Lung (tissue), 13 donors: ENCODE measurements around the gene EPB41. TPM values are rescaled to one million over a fixed set of nuclear protein-coding genes. Genes with fewer than 3 reads are reported as not detected.

Source experiments
- ATAC-seq: fragments of 200-7000 bp; cut with Tn5 transposase; one replicate; pipeline ENCODE4 v1.9.1; 2020; ENCODE audit warnings: moderate number of reproducible peaks; ENCODE audit not compliant: insufficient read depth, low FRiP score
- DNase-seq, 3 donors: peaks; one replicate each; pipeline ENCODE4 v3.0.0-alpha.2; 2013 to 2017
- H3K27ac ChIP-seq, 2 donors: one replicate each; pipeline ENCODE4 v1.5.1; 2013; ENCODE audit warnings: mild to moderate bottlenecking in 2 of 2, moderate library complexity in 2 of 2, control low read depth in 1 of 2, inconsistent platforms in 1 of 2, low read depth in 1 of 2, low read length in 1 of 2
- H3K27me3 ChIP-seq, 3 donors: one replicate each; pipeline ENCODE4 v1.5.1; 2013; ENCODE audit warnings: low read length in 2 of 3; ENCODE audit not compliant: control insufficient read depth in 3 of 3, insufficient read depth in 3 of 3
- H3K36me3 ChIP-seq, 4 donors: one replicate each; pipeline ENCODE4 v1.5.1; 2013; ENCODE audit warnings: low read length in 4 of 4, mild to moderate bottlenecking in 1 of 4, moderate library complexity in 1 of 4; ENCODE audit not compliant: control insufficient read depth in 4 of 4, insufficient read depth in 4 of 4
- H3K4me1 ChIP-seq, 5 donors: one replicate each; pipeline ENCODE4 v1.5.1; 2013; ENCODE audit warnings: low read length in 5 of 5, mild to moderate bottlenecking in 2 of 5, moderate library complexity in 1 of 5; ENCODE audit not compliant: control insufficient read depth in 5 of 5, insufficient read depth in 5 of 5
- H3K4me3 ChIP-seq: one replicate; pipeline ENCODE4 v1.5.1; 2013; ENCODE audit warnings: mild to moderate bottlenecking, control low read depth, moderate library complexity
- H3K9ac ChIP-seq, 2 donors: one replicate each; pipeline ENCODE4 v1.5.1; 2013; ENCODE audit warnings: low read length in 2 of 2, control low read depth in 1 of 2; ENCODE audit not compliant: insufficient read depth in 1 of 2
- H3K9me3 ChIP-seq, 4 donors: one replicate each; pipeline ENCODE4 v1.5.1; 2013; ENCODE audit warnings: low read length in 3 of 4, mild to moderate bottlenecking in 1 of 4, moderate library complexity in 1 of 4; ENCODE audit not compliant: control insufficient read depth in 4 of 4, insufficient read depth in 3 of 4
- CTCF ChIP-seq: IDR thresholded peaks from 2 replicates; pipeline ENCODE4 v1.5.1; 2012; ENCODE audit warnings: mild to moderate bottlenecking; ENCODE audit errors: control extremely low read depth, extremely low read depth
- WGBS, 2 donors: extraction: QIAGEN DNeasy Blood & Tissue Kit; methylation state at CpG; one replicate each; pipeline ENCODE4 v1.1.7; 2013; 5-methylcytosine and 5-hydroxymethylcytosine counted together
- polyA plus RNA-seq, 2 donors: library from polyadenylated mRNA; stranded (reverse); fragments of 200-250 nt; gene quantifications; one replicate each; pipeline ENCODE4 v1.2.1, GENCODE V29; 2013
- small RNA-seq: library from RNA; depleted of rRNA; stranded (forward); fragments of <200 nt; gene quantifications from one replicate; pipeline ENCODE3, GENCODE V24; 2014; ENCODE audit warnings: low replicate concordance
- total RNA-seq, 2 donors: library from RNA; depleted of rRNA in 1 of 2; stranded (reverse); fragments of >200 nt in 1 of 2; gene quantifications; one replicate each; pipeline ENCODE4 v1.2.1, GENCODE V29; 2014 to 2021
- donor health status: control.
- donor health status: control.
- donor health status: Bipolar disorder and iron deficiency.
- donor health status: healthy.
- donor health status: DM: yes; HTN: yes; CAD: no.

The EPB41 gene
- total and polyA plus RNA-seq, 4 donors: 10.4 to 69.0 (median 33.3) TPM

DNA sequence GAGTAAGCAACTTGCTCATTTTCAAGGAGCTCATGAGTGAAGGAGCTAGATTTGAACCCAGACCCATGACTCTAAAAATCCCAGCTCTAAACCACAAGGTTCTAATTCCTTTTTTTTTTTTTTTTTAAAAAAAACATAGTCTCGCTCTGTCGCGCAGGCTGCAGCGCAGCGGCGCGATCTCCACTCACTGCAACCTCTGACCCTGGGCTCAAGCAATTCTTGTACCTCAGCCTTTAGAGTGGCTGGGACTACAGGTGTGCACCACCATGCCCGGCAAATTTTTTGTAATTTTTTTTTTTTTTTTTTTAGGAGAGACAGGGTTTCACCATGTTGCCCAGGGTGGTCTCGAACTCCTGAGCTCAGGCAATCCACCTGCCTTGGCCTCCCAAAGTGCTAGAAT is 253.5 kb downstream of the EPB41 start:
- Histone ChIP-seq H3K9ac (no peak overlapping the region), H3K4me1 (peaks cover 2 to 16% (median 6%) of the 10 kb centered on the region in 5 donors), H3K4me3 (no peak overlapping the region), H3K27ac (no peak overlapping the region), H3K27me3 (no peaks in the 10 kb centered on the region), H3K36me3 (peaks cover 12 to 26% (median 23%) of the 10 kb centered on the region in 4 donors), H3K9me3 (no peaks in the 10 kb centered on the region)
- DNase-seq: no peak
- TF ChIP-seq CTCF: no peak
- ATAC-seq: no peak
- WGBS, 2 donors: 97 to 99% methylated on average over 9 of the region's 9 CpGs

Small RNA genes lying within 50 kb of the gene (small RNA-seq; reads per million reads assigned to genes)
- gene RF00017: not detected
- not detected for gene RF00019

Other genes starting within 250 kb of the EPB41 start
- 10 to 100 TPM in 1 of 2 donors, 1 to 10 TPM in 1; 8.3 to 11.6 TPM for gene GMEB1, start 245.8 kb upstream of the EPB41 start, total RNA-seq
- 1 to 10 TPM; 4.3 to 9.0 TPM for gene GMEB1, start 245.8 kb upstream of the EPB41 start, polyA plus RNA-seq
- gene YTHDF2, start 177.6 kb upstream of the EPB41 start, total RNA-seq: 10 to 100 TPM; 55.9 to 65.8 TPM
- 10 to 100 TPM; 34.3 to 38.7 TPM for gene YTHDF2, start 177.6 kb upstream of the EPB41 start, polyA plus RNA-seq
- gene OPRD1, start 102.4 kb upstream of the EPB41 start, total RNA-seq: under 1 TPM in 1 of 2 donors, not detected in 1; 0.28 TPM
- under 1 TPM; 0.01 to 0.02 TPM for gene OPRD1, start 102.4 kb upstream of the EPB41 start, polyA plus RNA-seq
- gene TMEM200B, start 209.3 kb downstream of the EPB41 start, total RNA-seq: 10 to 100 TPM in 1 of 2 donors, 1 to 10 TPM in 1; 6.0 to 10.5 TPM
- 1 to 10 TPM; 1.9 to 3.4 TPM for gene TMEM200B, start 209.3 kb downstream of the EPB41 start, polyA plus RNA-seq